Colon (tissue), 2 donors: ENCODE results near the gene ANAPC2.

Source experiments
- FAIRE-seq: peaks from 2 replicates; lab custom pipeline; 2012; peaks lifted over from hg19 to GRCh38; lab: Jason Lieb, UNC
- donor health status: control.
- donor health status: control.

ANAPC2 gene

GRCh38 chr9:137161558-137162486, 26.5 kb downstream of the ANAPC2 start:
- FAIRE-seq: no peak

GRCh38 chr9:137160716-137161557, 27.4 kb downstream of the ANAPC2 start:
- no peak for FAIRE-seq

- no peak for FAIRE-seq
These were observed 28.3 kb downstream of the ANAPC2 start for GRCh38 chr9:137160054-137160425.

- FAIRE-seq: no peak
These were observed 29.0 kb downstream of the ANAPC2 start for GRCh38 chr9:137159105-137160053.

- FAIRE-seq: no peak
These were observed 29.7 kb downstream of the ANAPC2 start for GRCh38 chr9:137158625-137159024.

GRCh38 chr9:137157618-137158415, 30.5 kb downstream of the ANAPC2 start:
- FAIRE-seq: no peak

- no peak for FAIRE-seq
These were observed 31.6 kb downstream of the ANAPC2 start for GRCh38 chr9:137156567-137157375.

GRCh38 chr9:137152844-137153405, 35.4 kb downstream of the ANAPC2 start:
- FAIRE-seq: no peak

GRCh38 chr9:137150617-137151457, 37.5 kb downstream of the ANAPC2 start:
- no peak for FAIRE-seq

GRCh38 chr9:137149942-137150616, 38.3 kb downstream of the ANAPC2 start:
- no peak for FAIRE-seq

- no peak for FAIRE-seq
These were observed 39.0 kb downstream of the ANAPC2 start for GRCh38 chr9:137149363-137149762.

GRCh38 chr9:137148661-137149060, 39.7 kb downstream of the ANAPC2 start:
- FAIRE-seq: no peak

GRCh38 chr9:137148242-137148641, 40.1 kb downstream of the ANAPC2 start:
- no peak for FAIRE-seq

GRCh38 chr9:137147793-137148160, 40.6 kb downstream of the ANAPC2 start:
- no peak for FAIRE-seq

GRCh38 chr9:137147091-137147792, 41.1 kb downstream of the ANAPC2 start:
- no peak for FAIRE-seq

GRCh38 chr9:137146527-137146918, 41.8 kb downstream of the ANAPC2 start:
- no peak for FAIRE-seq

GRCh38 chr9:137145731-137146526, 42.4 kb downstream of the ANAPC2 start:
- FAIRE-seq: no peak
